ENCODE measurements around the gene LHPP. TPM values are rescaled to one million over a fixed set of nuclear protein-coding genes. Genes with fewer than 3 reads are reported as not detected.

Gene LHPP, protein sequence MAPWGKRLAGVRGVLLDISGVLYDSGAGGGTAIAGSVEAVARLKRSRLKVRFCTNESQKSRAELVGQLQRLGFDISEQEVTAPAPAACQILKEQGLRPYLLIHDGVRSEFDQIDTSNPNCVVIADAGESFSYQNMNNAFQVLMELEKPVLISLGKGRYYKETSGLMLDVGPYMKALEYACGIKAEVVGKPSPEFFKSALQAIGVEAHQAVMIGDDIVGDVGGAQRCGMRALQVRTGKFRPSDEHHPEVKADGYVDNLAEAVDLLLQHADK
- total RNA-seq: 15.2 and 16.9 TPM in 2 replicates
- long read RNA-seq, partial matches to known transcripts: 0 of 1 reads
- long read RNA-seq, other reads (novel, unspliced or antisense): 0 of 1 reads

DNA sequence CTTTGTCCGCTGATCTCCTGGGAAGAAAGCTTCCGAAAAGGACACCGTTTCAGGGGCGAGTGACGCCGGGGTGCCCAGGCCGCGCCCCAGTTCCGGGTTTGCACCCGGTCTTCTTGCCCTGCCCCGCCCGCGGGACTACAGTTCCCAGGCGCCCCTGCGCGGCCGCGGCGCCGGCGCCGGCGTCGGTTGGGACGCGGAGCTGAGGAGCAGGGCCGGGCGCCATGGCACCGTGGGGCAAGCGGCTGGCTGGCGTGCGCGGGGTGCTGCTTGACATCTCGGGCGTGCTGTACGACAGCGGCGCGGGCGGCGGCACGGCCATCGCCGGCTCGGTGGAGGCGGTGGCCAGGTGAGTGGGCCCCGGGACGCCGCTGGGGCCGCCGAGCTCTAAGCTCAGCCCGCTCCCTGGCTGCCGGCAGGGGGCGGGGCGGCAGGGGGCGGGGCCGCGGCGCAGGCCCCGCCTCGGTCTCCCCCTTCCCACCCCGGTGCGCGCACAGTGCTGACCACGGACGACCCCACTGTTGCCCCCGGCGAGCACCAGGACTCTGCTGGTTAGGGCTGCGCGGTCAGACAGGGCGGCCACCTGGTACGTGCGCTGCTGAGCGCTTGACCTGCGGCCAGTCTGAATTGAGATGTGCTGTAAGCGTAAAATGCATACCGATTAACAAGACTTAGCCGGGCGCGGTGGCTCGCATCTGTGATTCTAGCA is at the start of gene LHPP:
Gene LHPP (plus strand): TSS at position 182 of the 706 bp plus-strand sequence. CDS start 40 bp downstream, at position 222.
- Mint-ChIP-seq H3K4me3 (ENCODE audit: low read depth) (peak within 1 kb of the TSS; percentile 88), H3K27ac (peak within 1 kb of the TSS; percentile 94), H3K27me3 (peaks cover 20% of the 10 kb centered on the region), H3K9me3 (ENCODE audit: low read depth) (no peaks in the 10 kb centered on the region), H3K36me3 (ENCODE audit: insufficient read depth) (no peaks in the 10 kb centered on the region), H3K4me1 (ENCODE audit: low read depth) (peaks cover 2% of the 10 kb centered on the region)
- peak; percentile 63 for DNase-seq (ENCODE audit: low spot score, unreplicated experiment)
- TF ChIP-seq, protein P1, sequence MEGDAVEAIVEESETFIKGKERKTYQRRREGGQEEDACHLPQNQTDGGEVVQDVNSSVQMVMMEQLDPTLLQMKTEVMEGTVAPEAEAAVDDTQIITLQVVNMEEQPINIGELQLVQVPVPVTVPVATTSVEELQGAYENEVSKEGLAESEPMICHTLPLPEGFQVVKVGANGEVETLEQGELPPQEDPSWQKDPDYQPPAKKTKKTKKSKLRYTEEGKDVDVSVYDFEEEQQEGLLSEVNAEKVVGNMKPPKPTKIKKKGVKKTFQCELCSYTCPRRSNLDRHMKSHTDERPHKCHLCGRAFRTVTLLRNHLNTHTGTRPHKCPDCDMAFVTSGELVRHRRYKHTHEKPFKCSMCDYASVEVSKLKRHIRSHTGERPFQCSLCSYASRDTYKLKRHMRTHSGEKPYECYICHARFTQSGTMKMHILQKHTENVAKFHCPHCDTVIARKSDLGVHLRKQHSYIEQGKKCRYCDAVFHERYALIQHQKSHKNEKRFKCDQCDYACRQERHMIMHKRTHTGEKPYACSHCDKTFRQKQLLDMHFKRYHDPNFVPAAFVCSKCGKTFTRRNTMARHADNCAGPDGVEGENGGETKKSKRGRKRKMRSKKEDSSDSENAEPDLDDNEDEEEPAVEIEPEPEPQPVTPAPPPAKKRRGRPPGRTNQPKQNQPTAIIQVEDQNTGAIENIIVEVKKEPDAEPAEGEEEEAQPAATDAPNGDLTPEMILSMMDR (IDR thresholded peaks at IDR 0.05; ENCODE audit: unreplicated experiment): peak; percentile 55

DNA sequence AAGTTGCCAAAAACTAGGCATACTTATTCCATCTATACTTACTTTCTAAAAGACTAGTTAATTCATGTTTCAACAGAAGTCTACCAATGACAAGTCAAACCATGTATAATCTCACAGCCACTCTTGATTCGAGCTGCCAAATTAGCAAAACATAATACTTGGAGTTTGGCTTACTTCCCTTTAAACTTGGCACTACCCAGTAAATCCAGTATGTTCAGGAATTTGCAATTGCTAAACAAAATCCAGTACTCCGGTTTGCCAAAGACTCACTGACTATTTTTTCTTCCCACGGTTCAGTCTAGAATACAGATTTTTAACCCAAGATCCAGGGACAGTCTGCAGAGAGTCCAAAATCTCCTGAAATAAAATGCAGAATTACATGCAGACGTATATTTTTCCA is 47.5 kb upstream of the LHPP start:
- Mint-ChIP-seq H3K27me3 (no peaks in the 10 kb centered on the region), H3K4me1 (ENCODE audit: low read depth) (peaks cover 14% of the 10 kb centered on the region), H3K36me3 (ENCODE audit: insufficient read depth) (peaks cover 3% of the 10 kb centered on the region), H3K27ac (no peak overlapping the region), H3K9me3 (ENCODE audit: low read depth) (no peaks in the 10 kb centered on the region), H3K4me3 (ENCODE audit: low read depth) (no peak overlapping the region)
- DNase-seq (ENCODE audit: low spot score, unreplicated experiment): no peak
- TF ChIP-seq, protein P1 (IDR thresholded peaks at IDR 0.05; ENCODE audit: unreplicated experiment): no peak

DNA sequence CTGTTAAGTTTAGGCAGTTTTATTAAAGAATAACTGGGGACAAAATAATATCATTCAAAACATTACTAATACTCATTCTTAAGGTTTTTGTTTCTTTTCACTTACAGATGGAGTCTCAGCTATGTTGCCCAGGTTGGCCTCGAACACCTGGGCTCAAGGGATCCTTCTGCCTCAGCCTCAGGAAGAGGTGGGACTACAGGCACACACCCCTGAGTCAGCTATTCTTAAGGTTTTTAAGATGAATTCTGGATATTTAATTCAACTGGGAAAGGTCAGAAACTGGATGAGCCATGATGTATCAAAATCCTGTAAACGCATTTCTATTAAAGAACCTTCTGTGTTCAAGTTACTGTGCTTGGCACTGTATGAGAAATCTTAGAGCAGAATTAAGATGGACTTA is 46.4 kb upstream of the LHPP start:
- no peak for DNase-seq (ENCODE audit: low spot score, unreplicated experiment)
- Mint-ChIP-seq H3K27me3 (peaks cover 7% of the 10 kb centered on the region), H3K4me1 (ENCODE audit: low read depth) (peaks cover 14% of the 10 kb centered on the region), H3K27ac (no peak overlapping the region), H3K4me3 (ENCODE audit: low read depth) (no peak overlapping the region), H3K9me3 (ENCODE audit: low read depth) (no peaks in the 10 kb centered on the region), H3K36me3 (ENCODE audit: insufficient read depth) (peaks cover 3% of the 10 kb centered on the region)
- TF ChIP-seq, protein P1 (IDR thresholded peaks at IDR 0.05; ENCODE audit: unreplicated experiment): no peak

DNA sequence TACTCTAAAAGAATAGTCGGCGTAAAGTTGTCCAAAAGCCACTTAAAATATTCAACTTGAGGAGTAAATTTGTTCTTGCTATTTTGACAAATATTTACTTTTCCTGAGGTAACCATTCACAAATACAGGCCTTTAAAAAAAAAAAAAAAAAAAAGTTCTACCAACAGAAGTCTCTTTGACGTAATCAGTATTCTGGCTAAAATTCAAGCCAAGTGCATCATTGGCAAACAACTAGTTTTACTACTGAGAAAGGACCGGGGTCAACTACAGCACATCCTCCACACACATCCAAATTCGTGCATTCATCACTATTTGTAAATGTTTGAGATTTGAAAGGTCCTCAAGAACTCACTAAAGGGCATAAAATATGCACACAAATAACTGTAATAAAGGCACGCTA is 44.9 kb upstream of the LHPP start:
- no peak overlapping the region for H3K27ac Mint-ChIP-seq
- TF ChIP-seq, protein P1 (IDR thresholded peaks at IDR 0.05; ENCODE audit: unreplicated experiment): no peak
- DNase-seq (ENCODE audit: low spot score, unreplicated experiment): no peak
- peak overlapping the region; percentile 34 for H3K4me3 Mint-ChIP-seq (ENCODE audit: low read depth)
- no peaks in the 10 kb centered on the region for H3K9me3 Mint-ChIP-seq (ENCODE audit: low read depth)
- peaks cover 17% of the 10 kb centered on the region for H3K27me3 Mint-ChIP-seq
- peaks cover 2% of the 10 kb centered on the region for H3K36me3 Mint-ChIP-seq (ENCODE audit: insufficient read depth)
- peaks cover 14% of the 10 kb centered on the region for H3K4me1 Mint-ChIP-seq (ENCODE audit: low read depth)

DNA sequence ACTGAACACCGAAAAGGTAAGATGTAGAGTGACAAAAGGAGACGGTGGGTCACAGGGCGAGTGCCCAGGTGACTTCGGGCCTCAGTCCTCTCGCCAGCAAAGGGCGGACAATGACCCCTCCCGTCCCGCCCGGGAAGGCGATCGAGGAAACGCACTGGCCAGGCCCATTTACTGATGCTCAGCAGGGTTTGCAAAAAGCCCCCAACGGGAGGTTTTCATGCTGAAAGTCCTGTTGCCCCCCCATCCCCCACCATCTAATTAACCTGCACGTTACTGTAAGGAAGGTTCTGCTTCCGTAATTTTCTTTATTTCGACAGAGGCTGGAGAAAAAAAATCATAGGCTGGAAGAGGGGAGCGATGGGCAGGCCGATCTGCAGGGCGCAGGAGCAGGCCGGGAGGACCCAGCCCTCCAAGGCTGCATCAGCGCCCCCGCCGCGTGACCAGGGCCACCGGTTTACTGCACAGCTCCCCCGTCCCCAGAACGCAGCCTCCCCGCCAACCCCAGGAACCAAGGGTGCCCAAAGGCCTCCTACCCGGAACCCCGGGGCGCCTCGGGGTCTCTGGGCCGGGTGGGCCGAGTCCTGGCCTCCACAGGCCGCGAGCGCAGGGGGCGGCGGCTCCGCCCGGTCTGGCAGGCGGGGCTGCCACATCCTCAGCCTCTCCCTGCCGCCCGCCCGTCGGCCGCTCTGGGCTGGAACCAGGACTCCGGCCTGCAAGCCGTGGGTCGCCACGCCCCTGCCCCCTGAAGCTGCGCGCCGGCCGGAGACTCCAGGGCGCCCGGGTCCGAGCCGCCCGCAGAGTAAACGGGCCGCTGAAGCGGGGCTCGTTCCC is 43.5 kb upstream of the LHPP start:
- H3K4me1 Mint-ChIP-seq (ENCODE audit: low read depth): peaks cover 14% of the 10 kb centered on the region
- H3K36me3 Mint-ChIP-seq (ENCODE audit: insufficient read depth): no peaks in the 10 kb centered on the region
- peak overlapping the region; percentile 80 for H3K4me3 Mint-ChIP-seq (ENCODE audit: low read depth)
- H3K9me3 Mint-ChIP-seq (ENCODE audit: low read depth): no peaks in the 10 kb centered on the region
- H3K27me3 Mint-ChIP-seq: peaks cover 31% of the 10 kb centered on the region
- DNase-seq (ENCODE audit: low spot score, unreplicated experiment): peak; percentile 56
- TF ChIP-seq, protein P1 (IDR thresholded peaks at IDR 0.05; ENCODE audit: unreplicated experiment): peak; percentile 8
- peak overlapping the region; percentile 45 for H3K27ac Mint-ChIP-seq

All from progenitor cell of endocrine pancreas (in vitro differentiated cells).